Measurements from ENCODE around the gene TTC31. TPM values are rescaled to one million over a fixed set of nuclear protein-coding genes. Genes with fewer than 3 reads are reported as not detected.

Gene TTC31
- total RNA-seq, 1 experiment from 2014 or later = 26.4 TPM

DNA sequence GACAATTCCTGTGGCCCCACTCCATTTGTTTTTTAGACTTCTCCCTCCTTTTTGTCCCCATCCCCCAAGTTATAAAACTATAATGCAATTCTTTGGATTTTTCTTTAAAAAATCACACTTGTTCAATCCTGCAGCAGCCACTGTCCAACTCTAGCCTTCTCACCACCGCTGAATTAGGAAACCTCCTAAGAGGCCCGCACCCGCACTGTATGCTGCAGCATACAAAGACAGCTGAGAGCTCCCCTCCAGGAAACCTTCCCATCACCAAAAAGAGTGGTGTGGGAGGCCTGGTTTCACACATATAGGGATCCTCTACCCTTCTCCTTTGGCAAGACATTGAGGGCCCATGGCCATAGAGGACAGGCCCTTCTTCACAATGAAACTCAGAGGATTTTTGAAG, 21.7 kb downstream of the TTC31 start (continued):
- TF ChIP-seq, protein P1, sequence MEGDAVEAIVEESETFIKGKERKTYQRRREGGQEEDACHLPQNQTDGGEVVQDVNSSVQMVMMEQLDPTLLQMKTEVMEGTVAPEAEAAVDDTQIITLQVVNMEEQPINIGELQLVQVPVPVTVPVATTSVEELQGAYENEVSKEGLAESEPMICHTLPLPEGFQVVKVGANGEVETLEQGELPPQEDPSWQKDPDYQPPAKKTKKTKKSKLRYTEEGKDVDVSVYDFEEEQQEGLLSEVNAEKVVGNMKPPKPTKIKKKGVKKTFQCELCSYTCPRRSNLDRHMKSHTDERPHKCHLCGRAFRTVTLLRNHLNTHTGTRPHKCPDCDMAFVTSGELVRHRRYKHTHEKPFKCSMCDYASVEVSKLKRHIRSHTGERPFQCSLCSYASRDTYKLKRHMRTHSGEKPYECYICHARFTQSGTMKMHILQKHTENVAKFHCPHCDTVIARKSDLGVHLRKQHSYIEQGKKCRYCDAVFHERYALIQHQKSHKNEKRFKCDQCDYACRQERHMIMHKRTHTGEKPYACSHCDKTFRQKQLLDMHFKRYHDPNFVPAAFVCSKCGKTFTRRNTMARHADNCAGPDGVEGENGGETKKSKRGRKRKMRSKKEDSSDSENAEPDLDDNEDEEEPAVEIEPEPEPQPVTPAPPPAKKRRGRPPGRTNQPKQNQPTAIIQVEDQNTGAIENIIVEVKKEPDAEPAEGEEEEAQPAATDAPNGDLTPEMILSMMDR (IDR thresholded peaks at IDR 0.05 in 2 of 3, conservative IDR thresholded peaks at IDR 0.05 in 1 of 3; ENCODE audit: borderline replicate concordance in 1 of 3, insufficient read depth in 1 of 3, low read depth in 2 of 3, low read length in 2 of 3) = no peak
- no peak for TF ChIP-seq TCF7L2 (IDR thresholded peaks at IDR 0.05; ENCODE audit: borderline replicate concordance, extremely low read depth, insufficient read depth, insufficient read length)
- no peak for TF ChIP-seq FOSL1 (IDR thresholded peaks at IDR 0.05; ENCODE audit: low read depth)
- TF ChIP-seq YY1 (IDR thresholded peaks at IDR 0.05; ENCODE audit: extremely low read depth, insufficient replicate concordance, low read depth, low read length) = no peak
- TF ChIP-seq, protein P2, sequence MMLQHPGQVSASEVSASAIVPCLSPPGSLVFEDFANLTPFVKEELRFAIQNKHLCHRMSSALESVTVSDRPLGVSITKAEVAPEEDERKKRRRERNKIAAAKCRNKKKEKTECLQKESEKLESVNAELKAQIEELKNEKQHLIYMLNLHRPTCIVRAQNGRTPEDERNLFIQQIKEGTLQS (IDR thresholded peaks at IDR 0.05) = no peak

DNA sequence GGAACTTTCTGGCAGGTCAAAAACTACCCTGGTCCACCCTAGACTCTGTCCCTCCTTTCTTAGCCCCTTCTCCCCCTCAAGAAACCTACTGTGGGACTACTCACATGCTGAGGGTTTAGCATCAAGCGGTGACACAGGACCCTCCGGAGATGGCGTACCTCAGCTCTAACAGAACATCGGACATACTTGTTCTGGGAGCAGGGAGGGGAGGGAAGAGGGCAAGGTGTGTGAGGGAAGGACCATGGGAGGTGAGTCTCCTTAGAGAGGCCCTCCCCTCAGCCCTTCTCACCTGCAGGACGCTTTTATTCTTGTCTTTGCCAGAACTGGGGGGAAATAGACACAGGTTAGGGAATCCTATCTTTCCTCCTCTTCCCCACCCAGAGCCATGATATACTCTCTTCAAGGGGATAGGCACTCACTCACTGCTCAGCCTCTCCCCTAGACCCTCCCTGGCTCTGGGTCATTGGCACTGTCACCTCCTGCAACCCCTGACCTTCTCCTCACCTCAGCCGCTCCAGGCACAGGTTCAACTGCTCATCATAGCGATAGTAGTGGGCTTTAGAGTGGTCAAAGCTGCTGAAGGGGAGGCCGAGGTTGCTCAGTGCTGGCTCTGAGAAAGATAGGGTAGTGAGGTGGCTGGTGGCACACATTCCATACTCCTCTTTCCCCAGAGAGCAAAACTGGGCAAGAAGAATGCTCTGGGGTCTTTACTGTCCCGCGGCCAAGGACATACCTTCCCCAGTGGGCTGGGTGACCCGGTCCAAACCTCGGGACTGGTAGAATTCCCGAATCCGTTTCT, 22.8 kb downstream of the TTC31 start:
- peak overlapping the region; percentile 91; the same call in 1 of the 2 replicates for H3K27ac ChIP-seq (ENCODE audit: low read depth, low read length)
- no peak overlapping the region for H3K9ac ChIP-seq (ENCODE audit: low read length)
- no peaks in the 10 kb centered on the region for H3K27me3 ChIP-seq (ENCODE audit: insufficient read depth, low read length)
- no peak for DNase-seq (ENCODE audit: low read depth, low spot score)
- RAD21 ChIA-PET (ENCODE audit: low non-redundant PET in 1 of 2, low total read pairs in 2 of 2, uncharacterized antibody in 2 of 2, unreplicated experiment in 2 of 2) = no interaction called here
- TF ChIP-seq, protein P2 (IDR thresholded peaks at IDR 0.05) = no peak
- TF ChIP-seq RAD21 (IDR thresholded peaks at IDR 0.05; ENCODE audit: low read depth) (no peak), SRF (IDR thresholded peaks at IDR 0.05; ENCODE audit: low read depth) (no peak), FOSL1 (IDR thresholded peaks at IDR 0.05; ENCODE audit: low read depth) (no peak), ELF1 (IDR thresholded peaks at IDR 0.05; ENCODE audit: borderline replicate concordance, low read depth) (no peak), ZFX (IDR thresholded peaks at IDR 0.05) (no peak), POLR2A (IDR thresholded peaks at IDR 0.05; ENCODE audit: borderline replicate concordance, extremely low read depth, insufficient read depth, insufficient read length) (no peak)
- TF ChIP-seq, protein P3, sequence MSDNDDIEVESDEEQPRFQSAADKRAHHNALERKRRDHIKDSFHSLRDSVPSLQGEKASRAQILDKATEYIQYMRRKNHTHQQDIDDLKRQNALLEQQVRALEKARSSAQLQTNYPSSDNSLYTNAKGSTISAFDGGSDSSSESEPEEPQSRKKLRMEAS (IDR thresholded peaks at IDR 0.05) = no peak
- no TSS peak for BruUV-seq (replicated peaks)
- peaks cover 22% of the 10 kb centered on the region for H3K79me2 ChIP-seq (ENCODE audit: insufficient read depth, low read length)
- H3K4me1 ChIP-seq (ENCODE audit: control insufficient read depth in 1 of 2, insufficient read depth in 2 of 2, low read length in 2 of 2) = peaks cover 30 to 63% of the 10 kb centered on the region in 2 experiments
- intact Hi-C loops (cut with micrococcal nuclease) = loop anchor here (1.0 kb wide), 1 partner anchor 25 kb away; no protein-coding TSS in a partner anchor
- no peaks in the 10 kb centered on the region for H4K20me1 ChIP-seq (ENCODE audit: insufficient read depth)
- ATAC-seq = no peak
- no peaks in the 10 kb centered on the region for H3K9me3 ChIP-seq (ENCODE audit: control insufficient read depth in 1 of 2, insufficient read depth in 1 of 2, low read depth in 1 of 2, low read length in 2 of 2)
- H3K4me2 ChIP-seq (ENCODE audit: low read length) = peak overlapping the region; percentile 99
- peak overlapping the region; percentile 85 to 93; a peak in 2 of 4 replicates for H3K4me3 ChIP-seq (replicated peaks in 1 of 2; ENCODE audit: low read depth in 1 of 2, low read length in 2 of 2)
- peaks cover 3 to 16% of the 10 kb centered on the region in 2 experiments; a peak in 2 of 4 replicates for H3K36me3 ChIP-seq (ENCODE audit: control insufficient read depth in 1 of 2, insufficient read depth in 2 of 2, low read length in 2 of 2)
- H3K9me2 ChIP-seq (ENCODE audit: insufficient read depth) = no peaks in the 10 kb centered on the region
- H2AFZ ChIP-seq (ENCODE audit: low read depth, low read length, poor library complexity, severe bottlenecking) = no peak overlapping the region
- POLR2A ChIA-PET = interaction anchor here (1.8 kb wide), 1 partner anchor 50 kb away, joined by 3 read pairs; no protein-coding TSS in a partner anchor
- CTCF ChIA-PET = interaction anchor here (1.7 kb wide), 1 partner anchor 26 kb away, joined by 4 read pairs; no protein-coding TSS in a partner anchor
